ENCODE measurements around the gene ZNF324. TPM values are rescaled to one million over a fixed set of nuclear protein-coding genes. Genes with fewer than 3 reads are reported as not detected.

The ZNF324 gene
- total and polyA plus RNA-seq, 3 donors from 2014 or later, result 7.8 to 24.8 (median 23.2) TPM

GRCh38 chr19:58473775-58474174, 6.9 kb downstream of the ZNF324 start:
- Histone ChIP-seq H3K9me3 (no peaks in the 10 kb centered on the region), H3K36me3 (ENCODE audit: low read depth, missing control alignments) (no peaks in the 10 kb centered on the region), H3K4me1 (peaks cover 16% of the 10 kb centered on the region), H3K27ac (no peak overlapping the region), H3K4me3 (no peak overlapping the region), H3K27me3 (no peaks in the 10 kb centered on the region)
- TF ChIP-seq, protein P1, sequence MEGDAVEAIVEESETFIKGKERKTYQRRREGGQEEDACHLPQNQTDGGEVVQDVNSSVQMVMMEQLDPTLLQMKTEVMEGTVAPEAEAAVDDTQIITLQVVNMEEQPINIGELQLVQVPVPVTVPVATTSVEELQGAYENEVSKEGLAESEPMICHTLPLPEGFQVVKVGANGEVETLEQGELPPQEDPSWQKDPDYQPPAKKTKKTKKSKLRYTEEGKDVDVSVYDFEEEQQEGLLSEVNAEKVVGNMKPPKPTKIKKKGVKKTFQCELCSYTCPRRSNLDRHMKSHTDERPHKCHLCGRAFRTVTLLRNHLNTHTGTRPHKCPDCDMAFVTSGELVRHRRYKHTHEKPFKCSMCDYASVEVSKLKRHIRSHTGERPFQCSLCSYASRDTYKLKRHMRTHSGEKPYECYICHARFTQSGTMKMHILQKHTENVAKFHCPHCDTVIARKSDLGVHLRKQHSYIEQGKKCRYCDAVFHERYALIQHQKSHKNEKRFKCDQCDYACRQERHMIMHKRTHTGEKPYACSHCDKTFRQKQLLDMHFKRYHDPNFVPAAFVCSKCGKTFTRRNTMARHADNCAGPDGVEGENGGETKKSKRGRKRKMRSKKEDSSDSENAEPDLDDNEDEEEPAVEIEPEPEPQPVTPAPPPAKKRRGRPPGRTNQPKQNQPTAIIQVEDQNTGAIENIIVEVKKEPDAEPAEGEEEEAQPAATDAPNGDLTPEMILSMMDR (IDR thresholded peaks at IDR 0.05), result no peak
- intact Hi-C loops (cut with DNase I; ENCODE audit: low total_unique reads), result no loop called here
- DNase-seq, result no peak

DNA sequence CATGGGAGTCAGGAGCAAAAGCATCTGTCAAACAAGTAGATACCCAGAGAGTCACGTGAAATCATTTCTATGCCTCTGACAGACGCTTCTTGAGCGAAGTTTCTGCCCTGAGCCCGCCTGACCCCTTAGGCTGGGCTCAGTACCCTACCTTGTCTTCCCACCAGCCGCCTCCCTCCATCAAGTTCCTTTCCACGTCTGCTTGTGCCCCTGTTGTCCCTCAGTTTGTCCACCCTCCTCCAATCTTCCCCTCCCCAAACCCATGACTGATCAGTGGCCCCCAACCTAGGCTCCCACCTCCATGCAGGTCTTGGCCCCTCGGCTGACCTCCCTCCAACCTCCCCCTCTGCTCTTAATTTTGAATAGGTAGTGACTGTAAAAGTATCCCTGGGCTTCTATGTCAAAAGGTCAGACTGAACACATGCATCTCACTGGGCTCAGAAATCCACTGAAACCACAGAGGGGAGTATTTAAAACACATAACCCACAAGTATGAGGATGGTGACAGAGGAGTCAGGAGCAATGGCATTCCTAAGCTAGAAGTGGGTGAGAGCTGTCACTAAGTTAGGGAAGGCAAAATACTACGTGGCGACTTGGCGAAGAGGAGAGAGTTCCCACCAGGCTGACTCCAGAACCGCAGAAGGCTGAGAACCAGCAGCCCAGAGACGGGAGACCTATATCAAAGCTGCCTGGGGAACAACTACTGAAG, 7.6 kb downstream of the ZNF324 start:
- no peak for DNase-seq
- no peak for TF ChIP-seq POLR2A (IDR thresholded peaks at IDR 0.05)
- TF ChIP-seq, protein P1 (IDR thresholded peaks at IDR 0.05), result no peak
- H3K4me1 ChIP-seq, result peaks cover 16% of the 10 kb centered on the region
- H3K27me3 ChIP-seq, result no peaks in the 10 kb centered on the region
- intact Hi-C loops (cut with DNase I; ENCODE audit: low total_unique reads), result no loop called here
- H3K27ac ChIP-seq, result no peak overlapping the region
- WGBS, 2 donors, result 80 to 84% methylated on average over 12 of the region's 12 CpGs
- no peaks in the 10 kb centered on the region for H3K36me3 ChIP-seq (ENCODE audit: low read depth, missing control alignments)
- H3K9me3 ChIP-seq, result no peaks in the 10 kb centered on the region
- no peak overlapping the region for H3K4me3 ChIP-seq

DNA sequence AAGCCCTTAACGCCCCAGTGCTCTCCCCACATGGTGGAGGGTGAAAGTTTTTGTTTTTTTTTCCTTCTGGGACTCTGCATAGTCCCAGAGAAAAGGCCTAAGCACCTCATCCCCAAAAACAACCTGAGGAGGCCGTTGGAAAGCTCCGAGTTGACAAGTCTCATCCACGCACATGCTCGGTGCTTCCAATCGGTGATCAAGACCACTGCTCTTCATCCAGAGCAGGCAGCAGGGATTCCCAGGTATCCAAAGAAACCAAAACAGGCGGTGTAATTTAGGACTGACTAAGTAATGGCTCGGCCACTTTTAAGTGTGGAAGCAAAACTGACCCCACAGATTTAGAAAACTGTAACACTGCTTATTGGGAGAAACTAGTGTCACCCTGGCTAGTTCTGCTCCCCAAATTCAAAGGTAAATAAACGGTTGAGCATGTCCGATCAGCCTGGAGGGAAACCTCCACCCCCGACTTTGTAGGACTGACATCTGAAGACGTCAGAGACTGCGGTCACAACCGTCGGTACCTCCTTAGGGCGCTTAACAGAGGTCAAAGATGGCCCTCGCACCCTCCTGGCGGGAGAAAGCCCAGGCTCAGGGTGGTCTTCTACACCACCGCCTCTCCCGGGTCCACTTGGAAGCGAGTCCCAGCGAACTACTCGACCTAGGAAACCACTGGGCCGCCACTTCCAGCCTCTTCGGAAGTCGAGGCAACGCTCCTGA, 8.3 kb downstream of the ZNF324 start:
- DNase-seq, result no peak
- WGBS, 2 donors, result 20 to 25% methylated on average over 12 to 27 of the region's 27 CpGs
- H3K4me3 ChIP-seq, result peak overlapping the region; percentile 66 to 68
- TF ChIP-seq, protein P1 (IDR thresholded peaks at IDR 0.05), result no peak
- no peak for TF ChIP-seq POLR2A (IDR thresholded peaks at IDR 0.05)
- H3K4me1 ChIP-seq, result peaks cover 16% of the 10 kb centered on the region
- intact Hi-C loops (cut with DNase I; ENCODE audit: low total_unique reads), result no loop called here
- H3K27me3 ChIP-seq, result no peaks in the 10 kb centered on the region
- H3K36me3 ChIP-seq (ENCODE audit: low read depth, missing control alignments), result no peaks in the 10 kb centered on the region
- H3K9me3 ChIP-seq, result no peaks in the 10 kb centered on the region
- peak overlapping the region; percentile 73 to 93 for H3K27ac ChIP-seq

DNA sequence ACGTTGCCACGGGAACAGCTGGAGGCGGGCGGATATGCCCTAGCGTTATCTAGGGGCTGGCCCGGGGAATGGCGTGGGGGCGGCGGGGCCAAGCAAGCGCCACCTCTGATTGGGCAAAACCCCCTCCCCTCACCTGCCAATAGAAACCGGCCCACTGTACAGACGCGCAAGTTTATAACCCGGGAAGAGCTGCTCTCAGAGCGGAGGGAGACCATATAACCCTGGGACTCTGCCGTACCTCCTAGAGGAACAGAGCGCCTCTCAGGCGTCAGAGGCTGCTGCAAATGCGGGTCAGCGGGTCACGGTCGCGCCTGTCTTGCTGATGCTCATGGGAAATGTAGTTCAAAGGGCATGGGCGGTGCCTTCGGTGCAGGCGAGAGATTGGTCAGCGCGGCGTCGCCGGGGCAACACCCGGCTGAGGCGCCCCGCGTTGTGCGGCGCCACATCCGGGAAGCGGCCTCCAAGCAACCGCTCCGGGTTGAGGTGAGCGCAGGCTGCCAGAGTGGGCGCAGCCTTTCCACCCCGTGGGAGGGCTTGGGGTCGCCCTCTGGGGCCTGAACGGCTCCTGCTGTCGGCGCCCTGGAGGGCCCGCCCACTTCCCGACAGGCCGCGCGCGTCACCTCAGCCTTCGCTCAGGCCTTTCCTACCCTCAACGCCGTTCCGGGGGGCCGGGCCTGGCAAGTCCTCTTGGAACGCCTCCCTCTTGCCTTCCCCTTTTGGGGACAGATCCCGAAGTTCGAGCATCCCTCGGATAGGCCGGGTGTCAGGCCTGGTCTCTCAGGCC, 9.0 kb downstream of the ZNF324 start, which contains the start of gene ZNF446:
ZNF446 (plus strand) TSS at position 639 of the 784 bp plus-strand sequence. CDS start 867 bp downstream, outside the sequence.
- WGBS, 2 donors, result 0 to 1% methylated on average over 10 to 63 of the region's 64 CpGs
- no peak for TF ChIP-seq POLR2A (IDR thresholded peaks at IDR 0.05)
- TF ChIP-seq, protein P1 (IDR thresholded peaks at IDR 0.05), result peak in 1 of 3 experiments; percentile 0
- H3K36me3 ChIP-seq (ENCODE audit: low read depth, missing control alignments), result no peaks in the 10 kb centered on the region

More for the DNA sequence above, 9.0 kb downstream of the ZNF324 start, which contains the start of gene ZNF446:
- H3K9me3 ChIP-seq, result no peaks in the 10 kb centered on the region
- peak within 1 kb of the TSS; percentile 66 to 68 for H3K4me3 ChIP-seq
- H3K27me3 ChIP-seq, result no peaks in the 10 kb centered on the region
- peak; percentile 99 for DNase-seq
- peaks cover 16% of the 10 kb centered on the region for H3K4me1 ChIP-seq
- intact Hi-C loops (cut with DNase I; ENCODE audit: low total_unique reads), result no loop called here
- peak within 1 kb of the TSS; percentile 73 to 93 for H3K27ac ChIP-seq
